Stimulated activated CD8-positive, alpha-beta memory T cell treated with anti-CD3 and anti-CD28 coated beads, Interleukin-7, amount 100 ng/mL, for 48 hours (primary cell): ENCODE results near the gene TANK.
A peak's percentile ranks its signal among the peaks of the same experiment; 100 is the strongest.

Source experiments
- DNase-seq, 2 donors: peaks; one replicate each; pipeline ENCODE4 v3.0.0-alpha.2; 2020; ENCODE audit warnings: low read depth in 1 of 2; ENCODE audit errors: extremely low read depth in 1 of 2

TANK gene, protein sequence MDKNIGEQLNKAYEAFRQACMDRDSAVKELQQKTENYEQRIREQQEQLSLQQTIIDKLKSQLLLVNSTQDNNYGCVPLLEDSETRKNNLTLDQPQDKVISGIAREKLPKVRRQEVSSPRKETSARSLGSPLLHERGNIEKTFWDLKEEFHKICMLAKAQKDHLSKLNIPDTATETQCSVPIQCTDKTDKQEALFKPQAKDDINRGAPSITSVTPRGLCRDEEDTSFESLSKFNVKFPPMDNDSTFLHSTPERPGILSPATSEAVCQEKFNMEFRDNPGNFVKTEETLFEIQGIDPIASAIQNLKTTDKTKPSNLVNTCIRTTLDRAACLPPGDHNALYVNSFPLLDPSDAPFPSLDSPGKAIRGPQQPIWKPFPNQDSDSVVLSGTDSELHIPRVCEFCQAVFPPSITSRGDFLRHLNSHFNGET

DNA sequence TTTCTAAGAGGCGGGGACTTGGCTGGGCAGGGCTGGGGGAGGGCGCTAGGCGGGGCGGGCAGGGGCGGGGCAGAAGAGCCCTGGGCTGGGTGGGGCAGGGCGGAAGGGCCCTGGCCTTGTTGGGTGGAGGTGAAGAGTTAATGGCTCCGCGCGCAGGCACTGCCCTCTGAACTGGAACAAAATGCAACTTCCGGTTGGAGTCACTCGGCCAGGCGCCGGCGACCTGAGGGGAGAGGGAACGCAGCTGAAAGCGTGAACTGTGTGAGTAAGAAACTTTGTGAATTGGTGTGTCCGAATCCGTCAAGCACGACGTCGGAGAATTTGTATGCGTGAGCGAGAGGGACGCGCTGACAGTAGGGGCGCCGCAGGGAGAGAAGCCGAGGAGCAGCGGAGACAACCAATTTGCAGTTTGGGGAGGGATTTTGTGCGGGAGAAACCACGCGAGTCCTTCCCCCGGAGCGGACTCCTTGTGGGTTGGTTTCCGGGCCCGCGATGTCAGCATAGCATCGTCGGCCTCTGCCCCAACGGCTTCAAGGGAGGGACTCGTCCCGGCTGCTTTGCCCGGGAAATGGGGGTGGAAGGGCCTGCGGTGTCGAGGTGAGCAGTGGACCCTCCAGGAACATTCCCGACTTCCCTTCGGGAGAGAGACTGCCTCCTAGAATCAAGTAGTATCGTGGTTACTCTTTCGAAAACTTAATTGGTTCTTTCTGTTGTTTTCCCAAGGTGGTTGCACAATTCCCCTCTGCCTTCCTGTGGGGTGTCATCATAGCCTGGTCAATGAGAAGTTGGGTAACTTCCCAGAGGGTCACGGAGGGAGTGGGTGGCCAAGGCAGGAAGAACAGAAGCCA, at the start of gene TANK:
TANK (plus strand) TSS at position 203 of the 848 bp plus-strand sequence. CDS start 19,235 bp downstream, outside the sequence.
- DNase-seq: peak; percentile 78 to 88

DNA sequence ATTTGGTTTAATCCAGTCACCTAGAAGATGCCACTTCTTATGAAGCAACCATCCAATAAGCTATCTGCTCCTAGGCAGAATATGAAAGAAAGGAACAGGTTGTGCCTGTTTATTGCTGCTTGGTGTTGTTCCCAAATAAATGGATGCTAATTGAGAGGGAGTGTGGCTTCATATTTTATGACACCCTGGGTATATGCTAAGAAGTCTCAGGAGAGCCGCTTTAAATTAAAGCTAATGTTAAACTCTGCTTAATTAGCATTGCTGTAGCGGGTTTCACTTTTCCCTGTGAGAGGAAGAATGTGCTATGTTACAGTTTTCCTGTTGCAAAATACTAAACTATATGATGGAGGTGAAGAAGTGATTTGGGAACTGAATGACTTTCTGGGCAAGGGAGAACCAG, 48.7 kb upstream of the TANK start:
- no peak for DNase-seq

DNA sequence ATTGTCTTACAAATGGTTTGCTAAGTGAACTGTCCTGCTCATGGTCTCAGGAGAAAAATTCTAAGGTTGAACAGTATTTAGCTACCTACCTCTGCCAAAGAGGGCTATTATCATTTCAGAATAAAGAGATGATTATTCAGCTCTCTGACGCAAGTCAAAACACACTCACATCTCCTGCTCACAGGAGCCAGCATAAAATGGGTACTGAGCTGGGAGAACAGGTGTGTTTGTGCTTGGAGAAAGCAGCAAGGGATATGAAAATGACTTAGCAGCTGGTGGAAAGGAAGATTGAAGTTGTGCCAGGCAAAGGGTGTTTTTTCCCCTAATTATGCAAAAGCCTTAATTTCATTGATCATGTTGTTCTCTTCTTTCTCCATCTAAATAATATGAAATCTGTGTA, 47.3 kb upstream of the TANK start:
- DNase-seq: no peak

DNA sequence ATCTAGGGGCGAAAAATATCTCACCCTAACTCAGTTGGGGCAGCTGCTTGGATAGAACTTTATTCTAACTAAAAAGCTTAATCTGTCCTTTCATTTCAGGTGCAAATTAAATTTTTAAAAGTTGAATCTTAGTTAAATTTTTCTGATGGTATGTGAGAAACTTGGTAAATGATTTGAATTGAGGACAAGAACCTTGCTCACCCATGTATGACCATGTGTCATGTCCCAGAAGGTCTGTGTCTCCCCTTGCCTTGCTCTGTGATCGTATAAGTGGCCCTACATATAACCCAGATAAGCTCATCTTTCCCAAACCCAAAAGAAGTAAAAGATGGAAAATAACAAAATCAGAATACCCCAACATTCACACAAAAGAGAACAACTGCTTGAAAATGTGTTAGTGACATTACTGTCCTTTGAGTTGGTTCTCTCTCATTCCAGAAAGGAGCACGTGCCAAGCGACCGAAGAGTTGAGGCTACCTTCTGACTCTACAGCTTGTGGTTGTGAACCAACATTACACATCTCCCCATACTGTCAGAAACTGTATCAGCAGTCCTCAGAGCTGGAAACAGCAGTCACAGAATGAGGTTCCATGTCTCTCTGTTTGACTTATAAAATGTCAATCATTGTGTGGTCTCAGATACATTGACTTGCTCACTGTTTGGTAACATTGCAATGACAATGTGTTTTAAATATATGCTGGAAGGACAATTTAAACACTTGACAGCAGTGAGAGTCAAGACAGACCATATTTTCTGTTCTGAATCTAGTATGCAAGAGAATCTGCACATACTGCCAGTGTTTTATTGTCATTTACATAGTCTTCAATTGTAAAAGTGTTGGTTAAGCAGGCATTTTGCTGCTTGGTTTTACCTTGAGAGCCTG, 46.3 kb upstream of the TANK start:
- DNase-seq: no peak

DNA sequence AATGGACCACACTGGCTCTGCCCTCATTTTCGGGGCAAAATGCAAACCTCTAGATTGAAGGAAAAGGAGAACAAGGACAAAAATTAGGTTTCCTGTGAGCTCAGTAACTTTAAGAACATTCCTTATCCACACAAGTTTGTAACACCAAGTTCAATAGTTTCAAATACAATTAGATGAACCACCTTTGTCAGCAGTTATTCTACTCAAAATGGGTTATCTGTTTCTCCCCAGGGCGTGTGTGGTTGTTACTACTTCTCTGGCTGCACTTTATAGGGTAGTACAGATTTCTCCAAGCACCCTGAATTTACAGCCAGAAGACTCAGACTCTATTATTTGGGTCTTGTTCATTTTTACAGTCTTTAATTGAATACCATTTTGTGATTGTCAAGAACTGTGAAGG, 45.0 kb upstream of the TANK start:
- no peak for DNase-seq

DNA sequence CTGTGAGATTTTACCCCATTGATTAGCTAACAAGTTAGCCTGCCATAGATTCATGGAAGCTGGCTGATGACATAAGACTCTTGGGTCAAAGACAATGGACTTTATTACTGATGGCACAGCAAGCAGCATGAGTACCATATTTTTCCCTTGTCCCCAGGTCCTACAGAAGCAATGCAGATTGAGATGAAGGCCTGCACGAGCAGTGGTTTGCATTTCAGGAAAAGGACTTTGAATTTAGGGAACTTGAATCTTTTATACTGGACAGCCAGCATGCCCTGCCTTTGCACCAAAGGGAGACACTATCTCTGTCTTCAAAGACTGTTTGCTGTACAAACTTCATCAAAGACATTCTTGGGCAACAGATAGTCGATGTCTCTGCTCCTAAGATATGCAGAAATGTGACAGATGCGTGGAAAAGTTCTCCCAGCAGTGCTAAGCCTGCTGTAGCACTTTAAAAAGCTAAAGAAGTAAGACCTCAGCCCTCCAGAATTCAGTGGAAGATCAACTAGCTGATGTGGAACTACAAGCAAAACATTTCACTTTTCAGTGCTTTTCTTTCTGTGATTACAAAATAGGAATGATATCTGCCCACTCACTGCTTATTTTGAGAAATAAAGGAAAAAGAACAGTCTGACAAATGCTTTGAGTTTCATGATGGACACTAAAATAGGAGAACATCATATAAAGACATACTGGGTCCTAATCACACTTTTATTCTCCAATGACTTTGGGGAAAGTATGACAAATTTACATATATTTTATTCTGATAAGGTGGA, 44.4 kb upstream of the TANK start:
- DNase-seq: no peak

DNA sequence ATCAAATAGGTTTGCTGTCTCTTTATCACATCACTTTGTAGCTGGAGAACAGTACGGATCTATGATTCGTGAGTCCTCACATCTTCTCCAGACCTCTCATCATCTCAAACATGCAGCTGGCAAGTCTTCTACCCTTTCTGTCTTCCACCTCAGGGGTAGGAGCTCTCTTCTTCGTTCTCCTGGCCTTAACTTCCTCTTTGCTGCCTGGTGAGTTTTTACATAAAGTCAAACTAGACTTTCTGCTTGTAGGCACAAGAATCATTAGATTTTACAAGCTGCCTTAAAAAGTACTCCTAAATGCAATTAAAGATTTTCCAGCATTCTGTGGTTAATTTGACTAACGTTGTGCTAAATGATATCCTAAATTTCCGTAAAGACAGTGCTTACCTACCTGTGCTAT, 43.7 kb upstream of the TANK start:
- DNase-seq: no peak

DNA sequence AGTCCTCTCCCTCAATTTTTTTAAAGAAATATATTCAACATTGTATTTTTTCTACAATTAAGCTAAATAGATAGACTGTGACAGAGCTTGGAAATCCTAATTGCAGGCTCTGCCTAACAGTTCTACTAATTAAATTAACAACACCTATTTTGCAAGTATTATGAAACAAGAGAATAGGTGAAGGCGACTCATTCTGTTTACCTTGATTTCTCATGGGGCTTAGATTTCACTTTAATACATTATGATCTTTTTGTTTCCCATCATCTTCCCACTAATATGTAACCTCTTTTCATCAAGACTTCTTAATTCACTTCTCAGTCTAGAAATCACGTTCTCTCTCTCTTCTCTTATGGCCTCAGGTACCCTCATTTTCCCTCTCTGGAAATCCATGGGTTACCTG, 42.7 kb upstream of the TANK start:
- no peak for DNase-seq

DNA sequence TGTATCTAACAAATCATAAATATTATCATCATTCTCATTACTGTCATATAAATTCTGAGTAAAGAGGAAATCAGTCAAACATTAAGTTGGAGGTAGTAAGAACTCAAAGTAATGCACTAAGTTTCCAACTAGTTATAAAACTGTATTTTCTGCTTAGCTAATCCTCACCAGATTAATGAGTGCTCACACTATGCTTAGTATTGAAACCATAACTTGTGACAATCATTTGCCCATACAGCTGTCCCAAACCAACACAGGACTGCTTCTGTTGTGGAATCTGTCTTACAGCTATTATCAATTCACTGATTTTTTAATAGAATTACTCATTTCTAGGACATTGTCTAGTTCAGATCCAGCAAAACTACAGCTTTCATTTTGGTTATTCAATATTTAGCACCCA, 41.5 kb upstream of the TANK start:
- DNase-seq: no peak

DNA sequence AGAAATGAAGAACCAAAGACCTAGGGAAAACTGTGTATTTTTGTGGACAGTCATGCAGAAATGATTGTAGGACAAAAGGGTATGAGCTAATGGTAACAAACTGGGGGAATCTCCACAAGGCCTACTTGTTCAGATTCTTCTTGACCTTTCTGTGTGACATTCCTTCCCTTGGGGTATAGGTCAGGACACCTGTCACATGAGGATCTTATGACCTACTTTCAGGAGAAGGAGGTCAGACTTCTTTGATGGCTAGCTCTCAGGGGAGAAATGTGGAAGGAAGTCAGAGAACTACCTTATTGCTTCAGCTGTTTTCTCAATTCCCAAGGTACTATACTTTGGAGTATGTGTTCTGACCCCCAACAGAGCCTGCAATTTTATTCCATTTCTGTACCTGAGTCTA, 40.7 kb upstream of the TANK start:
- no peak for DNase-seq

DNA sequence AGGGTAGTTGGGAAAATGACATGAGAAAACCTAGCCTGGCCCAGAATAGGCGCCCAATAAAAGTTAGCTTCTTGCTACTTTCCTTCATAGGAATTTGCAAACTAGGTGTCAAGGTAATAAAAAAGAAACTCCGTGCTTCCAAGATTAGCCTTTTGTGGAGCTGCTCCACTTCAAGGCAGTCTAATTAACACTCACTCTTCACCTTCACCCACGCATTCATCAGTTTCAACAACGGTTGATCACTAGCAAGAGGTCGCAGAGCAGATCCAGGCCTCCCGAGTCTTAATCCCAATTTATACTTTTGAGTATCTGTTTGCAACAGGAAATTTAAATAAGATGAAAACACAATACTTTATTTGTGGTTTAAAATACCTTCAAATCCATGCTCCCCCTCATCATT, 39.5 kb upstream of the TANK start:
- no peak for DNase-seq

DNA sequence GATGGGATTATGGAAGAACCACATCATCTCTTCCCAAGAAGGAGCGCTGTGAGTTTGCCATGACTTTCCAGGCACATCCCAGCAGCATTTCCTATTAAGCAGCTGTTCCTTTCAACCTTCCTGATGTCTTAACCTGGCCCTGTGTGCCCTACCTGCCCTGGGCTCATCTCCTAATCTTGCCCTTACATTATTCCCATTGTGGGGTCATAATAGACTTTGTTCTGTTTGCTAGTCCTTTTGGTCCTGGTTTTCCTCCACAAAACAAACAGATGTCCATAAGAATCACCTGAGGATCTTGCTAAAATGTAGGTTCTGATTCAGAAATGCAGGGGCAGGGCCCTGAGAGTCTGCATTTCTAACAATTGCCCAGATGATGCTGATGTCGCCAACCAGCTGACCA, 38.6 kb upstream of the TANK start:
- no peak for DNase-seq

DNA sequence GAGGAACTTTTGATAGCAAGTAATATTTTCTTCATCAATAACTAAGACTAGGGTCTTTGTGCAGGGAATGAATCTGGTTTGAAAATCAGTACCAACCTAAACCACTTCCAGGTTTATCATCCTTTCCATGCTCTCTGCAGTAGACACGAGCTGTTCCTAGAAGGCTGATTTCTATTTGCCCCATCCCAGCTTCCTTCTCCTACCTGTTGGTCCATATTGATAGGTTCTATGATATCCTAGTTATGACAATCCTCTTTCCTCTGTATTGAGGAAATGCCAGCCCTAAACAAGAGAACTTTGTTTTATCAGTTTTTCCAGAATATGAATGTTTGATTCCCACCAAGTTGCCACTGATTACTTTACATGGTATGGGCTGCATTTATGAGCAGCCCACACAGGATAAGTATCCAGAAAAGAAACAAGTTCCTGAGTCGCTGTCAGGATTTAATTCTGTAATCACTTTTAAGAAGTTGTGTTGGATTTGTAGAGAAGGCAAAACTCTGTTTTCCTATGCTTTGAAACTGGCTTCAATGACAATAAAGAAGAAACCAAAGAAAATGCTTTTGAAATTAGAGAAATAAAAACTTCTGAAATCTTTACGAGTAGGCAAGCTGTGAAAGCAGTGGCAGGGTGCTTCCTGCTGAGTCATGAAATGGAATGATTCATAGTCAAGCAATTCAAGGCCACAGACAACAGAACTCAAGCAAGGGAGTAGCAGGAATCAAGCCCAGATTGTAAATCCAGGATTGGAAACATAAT, 37.3 kb upstream of the TANK start:
- no peak for DNase-seq

DNA sequence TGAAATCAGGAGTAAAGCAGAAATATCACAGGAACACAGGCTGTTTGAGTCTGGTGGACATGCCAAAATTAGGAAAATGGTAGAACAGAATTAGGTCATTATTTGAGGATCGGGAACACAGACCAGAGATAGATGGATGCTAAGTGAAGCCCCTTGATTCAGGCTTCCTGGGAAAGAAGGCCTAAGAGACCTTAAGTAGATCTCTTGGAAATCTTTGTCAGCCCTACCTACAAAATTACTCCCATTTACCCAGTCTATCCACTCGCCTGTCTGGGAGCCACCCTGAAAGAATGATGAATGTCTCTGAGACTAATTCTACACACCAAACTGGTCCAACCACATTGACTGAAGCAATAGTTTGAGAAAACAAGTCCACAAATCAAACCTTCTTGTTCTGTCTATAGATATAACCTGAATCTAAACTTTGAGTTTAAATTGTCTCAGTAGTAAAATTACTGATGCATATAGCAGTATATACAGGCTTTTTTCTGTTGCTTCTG, 36.6 kb upstream of the TANK start:
- no peak for DNase-seq

DNA sequence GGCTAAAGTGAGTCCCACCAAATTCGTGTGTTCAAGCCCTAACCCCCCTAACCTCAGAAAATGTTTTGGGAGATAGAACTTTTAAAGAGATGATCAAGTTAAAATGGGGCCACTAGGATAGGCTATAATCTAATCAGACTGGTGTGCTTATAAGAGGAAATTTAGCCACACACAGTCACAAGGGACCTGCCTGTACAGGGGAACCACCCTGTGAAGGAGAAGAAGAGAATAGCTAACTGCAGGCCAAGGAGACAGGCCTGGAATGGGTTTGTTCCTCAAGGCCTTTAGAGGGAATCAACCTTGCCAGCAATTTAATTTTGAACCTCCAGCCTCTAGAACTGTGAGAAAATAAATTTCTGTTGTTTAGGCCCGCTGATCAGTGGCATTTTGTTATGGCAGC, 36.0 kb upstream of the TANK start:
- DNase-seq: no peak

DNA sequence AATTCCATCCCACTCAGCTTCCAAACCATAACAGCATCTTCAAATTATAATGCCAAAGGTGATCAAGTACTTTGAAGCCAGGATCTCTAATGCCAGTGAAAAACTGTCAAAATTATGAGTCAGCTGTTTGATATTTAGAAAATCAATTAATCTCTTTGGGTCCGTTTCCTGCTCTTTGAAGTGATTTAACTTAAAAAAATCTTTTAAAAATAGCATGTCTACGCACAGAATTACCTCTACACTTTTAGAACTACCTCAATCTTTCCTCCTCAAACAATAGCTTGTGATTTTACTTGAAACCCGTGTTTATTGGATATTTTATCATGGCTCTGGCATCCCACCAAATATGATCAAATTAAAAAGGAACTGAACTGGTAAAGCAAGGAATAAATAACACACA, 31.3 kb upstream of the TANK start:
- DNase-seq: no peak

DNA sequence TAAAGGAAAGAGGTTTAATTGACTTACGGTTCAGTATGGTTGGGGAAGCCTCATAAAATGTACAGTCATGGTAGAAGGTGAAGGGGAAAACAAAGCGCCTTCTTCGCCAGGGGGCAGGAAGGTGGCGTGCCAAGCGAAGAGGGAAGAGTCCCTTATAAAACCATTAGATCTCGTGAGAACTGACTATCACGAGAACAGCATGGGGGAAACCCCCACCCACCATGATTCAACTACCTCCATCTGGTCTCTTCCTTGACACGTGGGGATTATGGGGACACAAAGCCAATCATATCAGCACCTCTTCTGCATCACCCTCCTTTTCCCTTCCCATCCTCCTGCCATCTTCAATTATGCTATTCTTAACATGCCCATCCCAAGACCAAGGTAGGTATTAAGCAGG, 29.9 kb upstream of the TANK start:
- no peak for DNase-seq

DNA sequence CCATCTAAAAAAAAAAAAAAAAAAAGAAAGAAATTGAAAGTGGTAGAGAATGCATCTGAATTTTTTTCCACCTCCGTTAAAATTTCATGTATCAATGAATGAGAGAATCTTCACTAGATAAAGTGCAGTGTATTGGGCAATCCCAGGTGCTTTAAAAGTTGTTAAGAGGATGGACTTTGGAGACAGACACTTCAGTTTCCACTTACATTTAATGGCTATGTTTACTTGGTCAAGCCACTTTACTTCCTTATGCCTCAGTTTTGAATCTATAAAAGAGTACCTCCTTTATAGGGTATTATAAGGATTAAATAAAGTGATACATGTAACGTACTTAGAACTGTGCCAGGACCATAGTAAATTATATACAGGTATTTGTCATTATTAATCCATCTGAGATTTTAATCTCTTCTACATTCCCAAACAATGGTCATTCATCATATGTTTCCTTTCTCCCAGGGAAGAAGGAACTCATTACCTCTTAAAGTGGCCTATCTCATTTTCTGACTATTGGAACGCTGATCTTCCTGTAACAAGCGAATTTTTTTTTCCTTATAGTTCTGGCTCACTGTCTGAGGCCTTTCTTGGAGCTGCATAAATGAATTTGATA, 29.1 kb upstream of the TANK start:
- no peak for DNase-seq

DNA sequence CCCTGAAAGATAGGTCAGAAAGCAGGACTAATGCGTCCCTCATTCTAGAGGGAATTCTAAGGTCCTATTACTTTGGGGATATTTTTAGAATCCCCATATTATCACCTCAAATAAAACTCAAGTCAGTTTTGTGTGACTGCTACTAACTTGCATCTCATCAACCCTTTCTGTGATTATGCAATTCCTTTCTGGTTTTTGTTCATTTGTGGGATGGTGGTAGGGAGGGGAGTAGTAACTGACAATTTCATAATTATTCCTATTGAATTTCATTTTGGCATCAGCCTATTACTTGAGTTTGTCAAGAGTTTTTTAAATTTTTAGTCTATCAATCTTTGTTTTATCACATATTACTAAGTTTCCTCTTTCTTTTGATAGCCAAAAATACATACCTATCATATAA, 28.4 kb upstream of the TANK start:
- DNase-seq: no peak
